Measurements from ENCODE around the gene NHSL1.
"Not testable (repeated sequence)": the region's sequence is repeated elsewhere in the genome, so short reads cannot be mapped to it uniquely, and the experiment has no call there.

The NHSL1 gene

GRCh38 chr6:138430361-138431145 is 68.7 kb downstream of the NHSL1 start:
- no peak for TF ChIP-seq CTCF (IDR thresholded peaks at IDR 0.05; ENCODE audit: insufficient read depth, low read length, poor library complexity, severe bottlenecking)
- Histone ChIP-seq H3K36me3 (ENCODE audit: control insufficient read depth, insufficient read depth, low read length) (no peaks in the 10 kb centered on the region), H3K4me3 (replicated peaks; ENCODE audit: low read depth, low read length) (no peak overlapping the region), H3K27me3 (replicated peaks; ENCODE audit: control insufficient read depth, insufficient read depth, low read length) (no peaks in the 10 kb centered on the region)
- no peak for DNase-seq (ENCODE audit: extremely low read depth, insufficient read length)

GRCh38 chr6:138429761-138430160 is 69.5 kb downstream of the NHSL1 start:
- H3K4me3 ChIP-seq (replicated peaks; ENCODE audit: low read depth, low read length), result no peak overlapping the region
- no peak for DNase-seq (ENCODE audit: extremely low read depth, insufficient read length)
- H3K36me3 ChIP-seq (ENCODE audit: control insufficient read depth, insufficient read depth, low read length), result no peaks in the 10 kb centered on the region
- no peak for TF ChIP-seq CTCF (IDR thresholded peaks at IDR 0.05; ENCODE audit: insufficient read depth, low read length, poor library complexity, severe bottlenecking)
- no peaks in the 10 kb centered on the region for H3K27me3 ChIP-seq (replicated peaks; ENCODE audit: control insufficient read depth, insufficient read depth, low read length)

- Histone ChIP-seq H3K36me3 (ENCODE audit: control insufficient read depth, insufficient read depth, low read length) (no peaks in the 10 kb centered on the region), H3K4me3 (replicated peaks; ENCODE audit: low read depth, low read length) (no peak overlapping the region), H3K27me3 (replicated peaks; ENCODE audit: control insufficient read depth, insufficient read depth, low read length) (no peaks in the 10 kb centered on the region)
- DNase-seq (ENCODE audit: extremely low read depth, insufficient read length), result no peak
- peak; percentile 54 for TF ChIP-seq CTCF (IDR thresholded peaks at IDR 0.05; ENCODE audit: insufficient read depth, low read length, poor library complexity, severe bottlenecking)
Measured at GRCh38 chr6:138428944-138429598, 70.2 kb downstream of the NHSL1 start.

- H3K27me3 ChIP-seq (replicated peaks; ENCODE audit: control insufficient read depth, insufficient read depth, low read length), result no peaks in the 10 kb centered on the region
- DNase-seq (ENCODE audit: extremely low read depth, insufficient read length), result no peak
- no peak overlapping the region for H3K4me3 ChIP-seq (replicated peaks; ENCODE audit: low read depth, low read length)
- no peak for TF ChIP-seq CTCF (IDR thresholded peaks at IDR 0.05; ENCODE audit: insufficient read depth, low read length, poor library complexity, severe bottlenecking)
- H3K36me3 ChIP-seq (ENCODE audit: control insufficient read depth, insufficient read depth, low read length), result no peaks in the 10 kb centered on the region
Measured at GRCh38 chr6:138427701-138428100, 71.6 kb downstream of the NHSL1 start.

- H3K27me3 ChIP-seq (replicated peaks; ENCODE audit: control insufficient read depth, insufficient read depth, low read length), result no peaks in the 10 kb centered on the region
Measured at GRCh38 chr6:138426500-138427123, 72.7 kb downstream of the NHSL1 start.

GRCh38 chr6:138425256-138425655 is 74.0 kb downstream of the NHSL1 start:
- not testable (repeated sequence) for DNase-seq (ENCODE audit: extremely low read depth, insufficient read length); H3K4me3 ChIP-seq (replicated peaks; ENCODE audit: low read depth, low read length); H3K36me3 ChIP-seq (ENCODE audit: control insufficient read depth, insufficient read depth, low read length); H3K27me3 ChIP-seq (replicated peaks; ENCODE audit: control insufficient read depth, insufficient read depth, low read length)

More at GRCh38 chr6:138426500-138427123, 72.7 kb downstream of the NHSL1 start:
- H3K4me3 ChIP-seq (replicated peaks; ENCODE audit: low read depth, low read length), result no peak overlapping the region
- no peak for TF ChIP-seq CTCF (IDR thresholded peaks at IDR 0.05; ENCODE audit: insufficient read depth, low read length, poor library complexity, severe bottlenecking)
- H3K36me3 ChIP-seq (ENCODE audit: control insufficient read depth, insufficient read depth, low read length), result no peaks in the 10 kb centered on the region
- DNase-seq (ENCODE audit: extremely low read depth, insufficient read length), result no peak
